Gastroesophageal sphincter (tissue), 3 donors: ENCODE results near the gene MIX23.

Experiments used
- EP300 ChIP-seq: sonication (generic); formaldehyde crosslinking; IDR thresholded peaks from one replicate; pipeline ENCODE4 v1.6.1; 2017; ENCODE audit warnings: antibody characterized with exemption, mild to moderate bottlenecking
- TF ChIP-seq, protein P1 (sequence below), 4 experiments: fragments of 200-600 bp in 2 of 4; fragments of 450-650 bp in 2 of 4; sonication (generic) in 1 of 4; IDR thresholded peaks; one replicate each; pipeline ENCODE4 v1.5.1; 2017 to 2019; ENCODE audit warnings: antibody characterized with exemption in 4 of 4, mild to moderate bottlenecking in 2 of 4, moderate library complexity in 2 of 4

DNA sequence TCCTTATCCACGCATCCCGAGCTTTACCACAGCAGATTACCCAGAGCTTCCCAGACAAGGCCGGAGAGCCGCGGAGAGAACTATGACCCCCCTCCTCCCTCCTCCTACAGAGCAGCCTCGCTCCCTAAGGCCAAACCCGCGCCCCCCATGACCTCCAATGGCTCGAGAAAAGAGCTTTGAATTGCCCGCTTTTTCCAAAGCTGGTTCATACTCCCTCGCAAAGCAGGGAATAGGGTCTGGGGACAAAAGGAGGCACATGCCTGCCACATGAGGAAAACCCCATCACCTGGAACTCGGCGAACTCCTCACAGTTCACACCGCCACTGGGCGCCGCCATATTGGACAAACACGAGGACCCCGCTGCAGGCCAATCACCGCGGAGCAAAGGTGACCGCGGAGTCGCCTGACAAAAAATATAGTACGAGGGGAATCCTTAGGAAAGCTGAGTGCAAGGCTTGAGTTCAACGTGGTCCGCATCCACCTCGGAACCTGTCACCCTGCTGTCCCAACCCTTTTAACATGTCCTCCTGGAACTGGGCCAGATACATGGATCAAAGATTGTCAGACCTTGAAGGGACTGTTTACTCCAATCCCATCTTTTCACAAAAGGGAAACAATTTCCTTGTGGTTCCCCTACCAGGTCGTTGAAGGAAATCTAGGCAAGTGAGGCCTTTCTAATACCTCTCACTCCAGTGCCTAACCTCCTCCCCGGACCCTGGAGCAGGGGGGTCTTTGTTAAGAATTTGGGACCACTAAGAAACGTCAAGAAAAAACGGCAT, at the start of gene MIX23:
- TF ChIP-seq, protein P1, sequence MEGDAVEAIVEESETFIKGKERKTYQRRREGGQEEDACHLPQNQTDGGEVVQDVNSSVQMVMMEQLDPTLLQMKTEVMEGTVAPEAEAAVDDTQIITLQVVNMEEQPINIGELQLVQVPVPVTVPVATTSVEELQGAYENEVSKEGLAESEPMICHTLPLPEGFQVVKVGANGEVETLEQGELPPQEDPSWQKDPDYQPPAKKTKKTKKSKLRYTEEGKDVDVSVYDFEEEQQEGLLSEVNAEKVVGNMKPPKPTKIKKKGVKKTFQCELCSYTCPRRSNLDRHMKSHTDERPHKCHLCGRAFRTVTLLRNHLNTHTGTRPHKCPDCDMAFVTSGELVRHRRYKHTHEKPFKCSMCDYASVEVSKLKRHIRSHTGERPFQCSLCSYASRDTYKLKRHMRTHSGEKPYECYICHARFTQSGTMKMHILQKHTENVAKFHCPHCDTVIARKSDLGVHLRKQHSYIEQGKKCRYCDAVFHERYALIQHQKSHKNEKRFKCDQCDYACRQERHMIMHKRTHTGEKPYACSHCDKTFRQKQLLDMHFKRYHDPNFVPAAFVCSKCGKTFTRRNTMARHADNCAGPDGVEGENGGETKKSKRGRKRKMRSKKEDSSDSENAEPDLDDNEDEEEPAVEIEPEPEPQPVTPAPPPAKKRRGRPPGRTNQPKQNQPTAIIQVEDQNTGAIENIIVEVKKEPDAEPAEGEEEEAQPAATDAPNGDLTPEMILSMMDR (IDR thresholded peaks at IDR 0.05), result no peak
- TF ChIP-seq EP300, result no peak
